Activated CD4-positive, alpha-beta T cell treated with anti-CD3 and anti-CD28 coated beads, Interleukin-2, amount 50 U/mL, for 16 hours (primary cell): ENCODE data around the gene WDR4.

ENCODE experiments used
- DNase-seq: peaks from one replicate; pipeline ENCODE4 v3.0.0-alpha.2; 2020

WDR4 gene

DNA sequence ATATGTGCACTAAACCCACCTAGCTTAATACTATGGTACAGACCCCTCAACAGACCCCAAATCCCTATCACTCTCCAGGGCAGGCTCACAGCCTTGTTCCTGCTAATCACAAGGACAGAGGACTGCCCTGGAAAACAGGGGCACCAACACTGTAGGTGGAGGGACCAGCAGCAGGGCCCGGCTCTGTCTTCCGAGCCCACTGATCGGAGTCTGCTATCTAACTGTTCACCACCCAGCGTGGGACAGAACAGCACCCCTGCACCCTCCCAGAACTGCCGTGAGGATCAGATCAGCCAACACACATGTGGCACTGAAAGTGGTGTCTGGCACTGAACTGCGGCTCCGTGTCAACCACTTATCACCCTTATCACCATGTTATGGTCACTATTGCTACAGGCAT is 6.2 kb downstream of the WDR4 start:
- DNase-seq, result no peak

- DNase-seq, result no peak
Measured at GRCh38 chr21:42868196-42868595, 11.1 kb downstream of the WDR4 start.

DNA sequence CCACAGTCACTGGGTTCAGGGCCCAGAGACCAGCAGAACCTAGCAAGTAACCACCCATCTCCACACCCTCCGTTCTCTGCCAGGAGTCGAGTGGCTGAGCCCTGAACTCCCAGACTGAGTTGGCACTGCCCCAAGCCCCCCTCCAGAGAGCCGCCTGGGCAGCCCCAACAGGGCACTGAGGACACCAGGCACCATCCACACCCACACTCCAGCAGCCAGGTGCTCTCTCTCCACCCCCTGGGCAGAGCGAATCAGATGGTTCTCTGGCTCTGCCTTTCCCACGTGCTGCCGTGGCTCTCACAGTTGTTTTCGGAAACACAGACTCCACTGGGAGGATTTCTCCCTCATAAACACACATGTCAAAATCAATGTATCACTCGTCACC is 13.6 kb downstream of the WDR4 start:
- DNase-seq, result no peak

DNA sequence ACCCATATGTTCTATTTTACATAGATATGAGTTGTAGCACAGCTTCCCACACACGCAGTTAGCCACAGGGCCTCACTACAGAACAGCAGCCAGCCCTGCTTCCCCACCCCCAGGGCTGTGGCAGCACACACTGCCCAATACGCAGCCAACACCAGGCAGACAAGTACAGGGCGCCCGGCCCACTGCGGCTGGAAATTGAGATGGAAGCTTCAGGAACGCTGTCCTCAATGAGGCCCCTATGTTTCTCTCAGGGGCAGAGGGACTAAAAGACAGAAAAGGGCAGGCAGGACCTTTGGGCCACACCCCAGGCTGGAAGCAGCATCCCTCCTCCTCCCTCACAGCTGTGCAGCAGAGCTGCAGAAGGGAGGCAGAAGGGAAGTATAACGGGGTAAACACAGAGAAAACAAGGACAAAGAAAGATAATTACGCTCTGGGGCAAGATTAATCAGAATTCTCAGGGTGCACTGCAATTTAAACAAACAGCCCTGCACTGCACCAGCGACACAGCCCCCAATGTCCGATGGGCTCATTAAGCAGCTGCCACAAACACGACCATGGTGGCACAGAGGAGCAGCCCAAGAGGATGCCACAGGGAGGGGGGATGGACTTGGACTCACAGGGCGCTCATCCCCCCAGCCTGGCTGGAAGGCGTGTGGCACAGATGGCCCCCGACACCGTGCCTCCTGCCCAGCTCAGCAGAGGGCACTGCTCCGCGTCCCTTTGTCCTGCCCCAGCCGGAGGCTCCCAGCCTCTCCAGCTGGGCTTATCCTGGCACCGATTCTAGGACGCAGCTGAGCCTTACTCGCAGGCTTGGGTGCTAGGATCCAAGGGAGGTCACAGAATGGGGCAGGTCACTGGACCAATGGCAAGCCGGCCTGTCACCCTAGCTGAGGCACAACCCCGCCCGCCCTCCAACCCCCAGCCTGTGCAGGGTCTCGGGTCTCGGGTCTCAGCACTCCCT is 14.2 kb downstream of the WDR4 start:
- no peak for DNase-seq

DNA sequence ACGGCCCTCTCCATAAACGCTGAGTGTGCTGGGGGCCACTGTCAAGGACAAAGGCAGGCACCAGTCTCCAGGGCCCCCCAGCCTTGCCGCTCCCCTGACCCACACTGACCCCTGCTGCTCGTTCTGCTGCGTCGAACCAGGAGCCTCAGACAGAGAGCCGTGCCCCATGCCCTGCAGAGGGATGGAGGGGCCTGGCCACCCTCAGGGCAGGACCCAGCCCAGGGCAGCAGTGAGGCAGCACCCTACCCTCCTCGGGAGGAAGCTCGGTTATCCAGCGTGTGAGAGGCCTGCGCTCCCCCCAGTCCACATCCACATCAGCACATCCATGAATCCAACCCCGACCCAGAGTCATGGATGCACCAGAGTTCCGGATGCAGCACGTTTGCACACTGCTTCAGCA is 15.1 kb downstream of the WDR4 start:
- no peak for DNase-seq

- no peak for DNase-seq
Measured at GRCh38 chr21:42863504-42863870, 15.9 kb downstream of the WDR4 start.

GRCh38 chr21:42862774-42863503 is 16.4 kb downstream of the WDR4 start:
- DNase-seq, result no peak

- no peak for DNase-seq
Measured at GRCh38 chr21:42861848-42862400, 17.4 kb downstream of the WDR4 start.

DNA sequence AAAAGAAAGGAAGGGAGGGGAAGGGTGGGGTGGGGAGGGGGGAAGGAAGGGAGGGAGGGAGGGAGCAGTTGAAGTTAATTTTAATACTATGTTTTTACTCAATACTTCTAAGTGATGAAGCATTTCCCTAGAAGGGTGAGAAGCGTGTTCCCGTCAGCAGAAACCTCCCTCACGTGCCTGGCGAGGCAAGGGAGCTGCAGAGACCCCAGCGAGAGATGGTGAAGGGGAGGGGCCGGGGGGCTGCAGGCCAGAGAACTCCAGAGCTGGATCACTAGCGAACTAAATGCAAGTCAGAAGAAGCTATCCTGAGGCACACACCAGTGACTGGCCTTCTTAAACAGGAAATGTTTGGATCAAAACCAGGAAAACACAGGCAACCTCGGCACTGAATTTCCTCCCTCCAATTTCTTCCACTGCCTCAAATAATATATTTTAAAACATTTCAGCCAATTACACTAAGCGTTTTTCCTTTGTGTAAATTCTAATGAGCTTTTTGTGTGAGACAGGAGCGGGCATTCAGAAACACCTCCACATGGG is 18.0 kb downstream of the WDR4 start:
- DNase-seq, result no peak

- no peak for DNase-seq
Measured at GRCh38 chr21:42860345-42860744, 19.0 kb downstream of the WDR4 start.

- DNase-seq, result no peak
Measured at GRCh38 chr21:42859891-42860230, 19.5 kb downstream of the WDR4 start.

DNA sequence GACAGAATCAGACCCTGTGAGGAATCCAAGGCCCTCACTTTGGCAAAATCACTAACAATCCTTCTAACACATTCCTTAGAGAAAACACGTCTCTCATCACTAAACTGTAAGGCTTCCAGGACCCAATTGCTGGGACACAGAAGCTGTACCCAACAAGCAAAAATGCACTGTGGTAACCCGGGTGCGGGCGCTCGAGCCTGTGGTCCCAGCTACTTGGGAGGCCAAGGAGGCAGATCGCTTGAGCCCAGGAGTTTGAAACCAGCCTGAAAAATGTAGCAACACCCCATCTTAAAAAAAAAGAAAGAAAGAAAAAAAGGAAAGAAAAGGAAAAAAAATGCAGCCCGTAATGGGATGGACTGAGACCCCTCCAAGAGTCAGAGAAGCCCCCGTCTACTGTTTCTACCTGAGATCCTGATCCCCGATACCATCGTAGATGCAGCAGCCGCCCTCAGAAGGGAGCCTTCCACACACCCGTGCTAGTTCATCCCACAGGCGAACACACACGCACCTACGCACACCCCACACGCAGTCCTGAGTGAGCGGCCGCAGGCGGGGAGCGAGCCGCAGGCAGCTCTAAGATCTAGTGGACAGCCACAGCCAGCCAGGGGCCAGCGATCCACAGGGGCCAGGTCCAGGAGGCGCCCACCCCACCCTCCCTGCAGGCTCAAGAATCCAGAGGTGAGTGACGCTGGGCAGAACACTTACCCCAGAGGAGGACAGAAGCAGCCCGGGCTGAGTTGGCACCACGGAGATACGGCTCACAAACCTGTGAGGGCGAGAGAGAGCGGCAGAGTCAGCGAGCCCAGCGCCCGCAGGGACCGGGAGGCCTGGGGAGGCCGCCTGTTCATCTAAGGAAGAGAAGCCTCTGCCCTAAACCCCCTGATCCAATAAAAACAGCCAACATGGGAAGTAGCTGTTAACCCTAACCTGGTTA is 20.1 kb downstream of the WDR4 start:
- no peak for DNase-seq

- no peak for DNase-seq
Measured at GRCh38 chr21:42858185-42858847, 21.0 kb downstream of the WDR4 start.

GRCh38 chr21:42857216-42857615 is 22.1 kb downstream of the WDR4 start:
- no peak for DNase-seq

DNA sequence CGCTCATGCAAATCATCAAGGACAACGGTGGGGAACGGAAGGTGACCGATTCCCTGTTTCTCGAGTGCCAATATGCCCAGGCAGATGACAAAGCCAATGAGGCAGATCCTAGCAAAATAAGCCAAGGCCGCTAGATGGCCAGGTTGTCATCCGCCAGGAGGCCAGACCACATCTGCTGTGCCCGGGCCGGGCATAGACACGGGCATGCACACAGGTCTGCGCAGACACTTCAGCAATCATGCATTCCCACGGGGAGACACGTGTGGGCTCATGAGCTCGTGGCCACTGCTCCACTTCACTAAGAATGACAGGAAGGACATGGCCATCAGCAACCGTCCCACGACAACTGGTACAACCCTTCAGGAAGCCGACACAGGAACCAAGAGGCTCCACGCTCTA is 23.4 kb downstream of the WDR4 start:
- DNase-seq, result no peak

DNA sequence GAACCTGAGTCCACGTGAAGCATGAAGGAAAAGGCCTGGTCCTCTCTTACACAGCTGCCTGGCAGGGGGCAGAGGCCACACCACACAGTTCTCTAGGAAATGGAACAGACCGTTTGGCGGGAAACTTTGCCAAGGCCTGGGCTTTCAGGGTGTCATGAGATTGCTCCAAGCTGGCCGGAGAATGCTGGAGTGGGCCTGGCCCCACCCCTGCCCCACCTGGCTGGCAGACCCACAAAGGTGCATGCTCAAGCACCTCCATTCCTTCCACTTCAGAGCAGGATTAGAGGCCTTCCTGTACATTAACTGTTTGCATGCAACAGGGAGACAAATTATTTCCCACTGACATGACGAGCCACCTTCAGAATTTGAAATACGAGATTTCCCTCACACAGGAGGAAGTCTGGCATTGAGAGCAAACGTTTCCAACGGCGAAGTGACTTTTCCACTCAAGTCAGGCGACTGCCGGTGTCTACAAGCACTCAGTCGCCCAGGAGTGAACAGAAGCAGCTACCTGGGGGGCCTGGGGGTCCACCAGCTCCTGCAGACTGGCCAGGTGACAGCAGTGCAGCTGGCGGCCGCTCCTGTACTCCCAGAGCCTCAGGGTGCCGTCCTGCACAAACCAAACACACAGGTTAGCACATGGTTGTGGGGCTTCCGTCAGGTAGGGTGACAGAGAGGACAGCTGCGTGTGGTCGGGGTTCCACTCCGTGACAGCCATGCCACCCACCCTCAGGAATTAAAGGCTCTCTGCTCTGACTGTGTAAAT is 24.0 kb downstream of the WDR4 start:
- DNase-seq, result no peak

DNA sequence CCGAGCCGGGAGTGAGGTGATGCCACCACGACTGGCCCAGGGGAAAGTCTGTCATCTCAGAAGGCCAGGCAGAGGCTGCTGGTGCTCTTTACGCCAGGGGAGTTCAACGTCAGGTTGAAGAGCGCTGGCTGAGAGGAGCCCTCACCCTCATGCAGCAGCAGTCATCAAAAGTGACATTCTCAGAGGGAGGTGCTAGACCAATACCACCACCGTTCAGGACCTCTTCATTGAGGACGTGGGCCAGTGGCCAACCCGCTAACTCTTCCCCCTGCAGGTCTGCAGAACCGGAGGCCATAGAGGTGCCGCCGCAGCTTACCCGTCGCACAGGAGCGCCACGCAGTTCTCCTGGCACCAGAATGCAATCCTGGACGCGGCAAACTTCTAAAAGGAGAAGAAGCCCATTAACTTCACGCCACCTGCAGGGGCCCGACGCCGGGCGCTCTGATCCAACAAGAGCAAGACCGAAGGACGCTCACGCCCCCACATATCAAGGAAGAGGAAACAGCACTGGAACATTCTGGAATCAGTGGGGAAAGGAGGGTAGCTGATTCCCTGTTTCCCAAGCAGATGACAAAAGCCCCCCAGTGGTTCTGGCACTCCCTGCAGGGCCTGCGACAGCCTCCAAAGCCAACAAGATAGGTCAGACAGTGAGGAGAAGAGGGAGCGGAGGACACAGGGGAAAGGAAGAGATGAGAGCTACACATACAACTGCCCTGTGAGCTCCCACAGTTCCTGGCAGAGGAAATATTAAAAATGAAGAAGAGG is 24.9 kb downstream of the WDR4 start:
- no peak for DNase-seq

GRCh38 chr21:42853621-42854020 is 25.7 kb downstream of the WDR4 start:
- DNase-seq, result no peak

DNA sequence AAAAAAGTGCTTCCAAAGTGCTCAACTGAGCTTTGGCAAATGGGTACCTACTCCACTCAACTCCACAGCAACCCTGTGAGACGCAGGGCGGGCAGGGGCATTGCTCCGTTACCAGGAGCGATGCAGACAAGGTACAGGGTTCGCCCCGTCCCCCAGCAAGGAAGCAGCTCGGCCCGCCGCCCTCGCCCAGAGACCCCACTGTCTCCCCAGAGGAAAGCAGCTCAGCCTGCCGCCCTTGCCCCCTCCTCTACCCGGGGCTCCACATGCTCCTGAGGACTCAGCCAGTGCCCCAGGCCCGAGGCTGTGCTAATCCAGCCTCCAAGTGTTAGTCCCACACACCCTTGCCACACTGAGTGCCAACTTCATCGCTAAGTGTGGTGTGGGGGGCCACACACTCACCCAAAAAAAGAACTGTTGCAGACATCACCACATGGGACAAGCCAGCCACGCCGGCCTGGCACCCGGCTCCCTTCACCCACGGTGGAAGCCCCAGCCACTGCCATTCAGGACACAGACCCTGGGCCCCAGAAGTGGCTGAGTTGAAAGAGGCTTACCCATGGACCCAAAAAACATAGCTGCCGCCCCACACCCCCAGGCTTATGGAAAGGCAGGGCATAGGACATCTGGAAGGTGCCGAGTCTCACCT is 26.3 kb downstream of the WDR4 start:
- no peak for DNase-seq
